ENCODE measurements around the gene ANKS1A.
"Not testable (repeated sequence)": the region's sequence is repeated elsewhere in the genome, so short reads cannot be mapped to it uniquely, and the experiment has no call there.

- TF ChIP-seq, protein P1, sequence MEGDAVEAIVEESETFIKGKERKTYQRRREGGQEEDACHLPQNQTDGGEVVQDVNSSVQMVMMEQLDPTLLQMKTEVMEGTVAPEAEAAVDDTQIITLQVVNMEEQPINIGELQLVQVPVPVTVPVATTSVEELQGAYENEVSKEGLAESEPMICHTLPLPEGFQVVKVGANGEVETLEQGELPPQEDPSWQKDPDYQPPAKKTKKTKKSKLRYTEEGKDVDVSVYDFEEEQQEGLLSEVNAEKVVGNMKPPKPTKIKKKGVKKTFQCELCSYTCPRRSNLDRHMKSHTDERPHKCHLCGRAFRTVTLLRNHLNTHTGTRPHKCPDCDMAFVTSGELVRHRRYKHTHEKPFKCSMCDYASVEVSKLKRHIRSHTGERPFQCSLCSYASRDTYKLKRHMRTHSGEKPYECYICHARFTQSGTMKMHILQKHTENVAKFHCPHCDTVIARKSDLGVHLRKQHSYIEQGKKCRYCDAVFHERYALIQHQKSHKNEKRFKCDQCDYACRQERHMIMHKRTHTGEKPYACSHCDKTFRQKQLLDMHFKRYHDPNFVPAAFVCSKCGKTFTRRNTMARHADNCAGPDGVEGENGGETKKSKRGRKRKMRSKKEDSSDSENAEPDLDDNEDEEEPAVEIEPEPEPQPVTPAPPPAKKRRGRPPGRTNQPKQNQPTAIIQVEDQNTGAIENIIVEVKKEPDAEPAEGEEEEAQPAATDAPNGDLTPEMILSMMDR (conservative IDR thresholded peaks at IDR 0.05; ENCODE audit: low read depth, low read length), result not testable (repeated sequence)
- not testable (repeated sequence) for TF ChIP-seq EZH2 (IDR thresholded peaks at IDR 0.05; ENCODE audit: borderline replicate concordance, low read depth, low read length, poor library complexity, severe bottlenecking)
Observed at GRCh38 chr6:35107761-35108160, 218.7 kb downstream of the ANKS1A start.
